Subcutaneous abdominal adipose tissue (tissue), 5 donors: ENCODE results near the gene LRRC8B.
"Not testable (repeated sequence)": the region's sequence is repeated elsewhere in the genome, so short reads cannot be mapped to it uniquely, and the experiment has no call there.

Experiments
- H3K27ac ChIP-seq: one replicate; pipeline ENCODE4 v1.7.0; 2013; ENCODE audit warnings: low read depth, mild to moderate bottlenecking, inconsistent platforms, low read length, moderate library complexity
- H3K27me3 ChIP-seq, 5 donors: one replicate each; pipeline ENCODE4 v1.7.0; 2013; ENCODE audit warnings: low read length in 5 of 5, inconsistent platforms in 1 of 5; ENCODE audit not compliant: control insufficient read depth in 5 of 5, insufficient read depth in 4 of 5
- H3K36me3 ChIP-seq, 5 donors: one replicate each; pipeline ENCODE4 v1.7.0; 2013; ENCODE audit warnings: low read length in 5 of 5; ENCODE audit not compliant: control insufficient read depth in 5 of 5, insufficient read depth in 5 of 5
- H3K4me1 ChIP-seq, 5 donors: one replicate each; pipeline ENCODE4 v1.7.0; 2013; ENCODE audit warnings: low read length in 5 of 5, mild to moderate bottlenecking in 3 of 5, moderate library complexity in 1 of 5; ENCODE audit not compliant: control insufficient read depth in 5 of 5, insufficient read depth in 5 of 5
- H3K4me3 ChIP-seq, 5 donors: one replicate each; pipeline ENCODE4 v1.7.0; 2013; ENCODE audit warnings: low read length in 5 of 5, low read depth in 1 of 5
- H3K9ac ChIP-seq, 5 donors: one replicate each; pipeline ENCODE4 v1.7.0; 2013; ENCODE audit warnings: low read length in 5 of 5, mild to moderate bottlenecking in 4 of 5, moderate library complexity in 3 of 5
- H3K9me3 ChIP-seq, 5 donors: one replicate each; pipeline ENCODE4 v1.7.0; 2013; ENCODE audit warnings: low read length in 5 of 5; ENCODE audit not compliant: control insufficient read depth in 5 of 5
- donor health status: healthy.
- donor health status: healthy.
- donor health status: healthy.
- donor health status: healthy.
- donor health status: healthy.

Gene LRRC8B

GRCh38 chr1:89629146-89629545, 104.5 kb downstream of the LRRC8B start:
- peaks cover 4 to 22% (median 21%) of the 10 kb centered on the region in 5 donors for H3K4me1 ChIP-seq
- H3K27ac ChIP-seq: no peak overlapping the region
- H3K27me3 ChIP-seq: no peaks in the 10 kb centered on the region
- H3K36me3 ChIP-seq: peaks cover 0 to 7% (median 3%) of the 10 kb centered on the region in 5 donors
- no peaks in the 10 kb centered on the region for H3K9me3 ChIP-seq
- no peak overlapping the region for H3K9ac ChIP-seq
- H3K4me3 ChIP-seq: no peak overlapping the region

GRCh38 chr1:89629600-89629999, 105.0 kb downstream of the LRRC8B start:
- not testable (repeated sequence) for H3K4me3 ChIP-seq

DNA sequence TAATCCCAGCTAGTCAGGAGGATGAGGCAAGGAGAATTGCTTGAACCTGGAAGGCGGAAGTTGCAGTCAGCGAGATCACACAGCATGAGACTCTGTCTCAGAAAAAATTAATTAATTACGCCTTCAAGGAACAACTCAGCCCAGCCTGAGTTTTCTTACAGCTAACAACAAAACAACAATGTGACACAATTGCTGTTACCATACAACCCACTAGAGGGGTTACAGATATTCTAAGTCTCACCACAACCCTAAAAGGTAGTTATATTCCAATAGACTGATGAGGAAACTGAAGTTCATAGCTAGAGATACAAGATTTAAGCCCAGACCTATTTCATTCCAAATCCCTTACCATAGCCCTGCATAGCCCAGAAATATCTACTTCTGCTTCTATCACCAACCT, 105.4 kb downstream of the LRRC8B start:
- peaks cover 4 to 30% (median 24%) of the 10 kb centered on the region in 5 donors for H3K4me1 ChIP-seq
- H3K4me3 ChIP-seq: no peak overlapping the region
- peaks cover 0 to 7% (median 3%) of the 10 kb centered on the region in 5 donors for H3K36me3 ChIP-seq
- no peaks in the 10 kb centered on the region for H3K9me3 ChIP-seq
- no peaks in the 10 kb centered on the region for H3K27me3 ChIP-seq
- H3K9ac ChIP-seq: no peak overlapping the region
- no peak overlapping the region for H3K27ac ChIP-seq

More at GRCh38 chr1:89629600-89629999, 105.0 kb downstream of the LRRC8B start:
- not testable (repeated sequence) for H3K9ac ChIP-seq, H3K9me3 ChIP-seq, H3K36me3 ChIP-seq, H3K27ac ChIP-seq, H3K27me3 ChIP-seq
- H3K4me1 ChIP-seq: peaks cover 4 to 26% (median 24%) of the 10 kb centered on the region in 5 donors

DNA sequence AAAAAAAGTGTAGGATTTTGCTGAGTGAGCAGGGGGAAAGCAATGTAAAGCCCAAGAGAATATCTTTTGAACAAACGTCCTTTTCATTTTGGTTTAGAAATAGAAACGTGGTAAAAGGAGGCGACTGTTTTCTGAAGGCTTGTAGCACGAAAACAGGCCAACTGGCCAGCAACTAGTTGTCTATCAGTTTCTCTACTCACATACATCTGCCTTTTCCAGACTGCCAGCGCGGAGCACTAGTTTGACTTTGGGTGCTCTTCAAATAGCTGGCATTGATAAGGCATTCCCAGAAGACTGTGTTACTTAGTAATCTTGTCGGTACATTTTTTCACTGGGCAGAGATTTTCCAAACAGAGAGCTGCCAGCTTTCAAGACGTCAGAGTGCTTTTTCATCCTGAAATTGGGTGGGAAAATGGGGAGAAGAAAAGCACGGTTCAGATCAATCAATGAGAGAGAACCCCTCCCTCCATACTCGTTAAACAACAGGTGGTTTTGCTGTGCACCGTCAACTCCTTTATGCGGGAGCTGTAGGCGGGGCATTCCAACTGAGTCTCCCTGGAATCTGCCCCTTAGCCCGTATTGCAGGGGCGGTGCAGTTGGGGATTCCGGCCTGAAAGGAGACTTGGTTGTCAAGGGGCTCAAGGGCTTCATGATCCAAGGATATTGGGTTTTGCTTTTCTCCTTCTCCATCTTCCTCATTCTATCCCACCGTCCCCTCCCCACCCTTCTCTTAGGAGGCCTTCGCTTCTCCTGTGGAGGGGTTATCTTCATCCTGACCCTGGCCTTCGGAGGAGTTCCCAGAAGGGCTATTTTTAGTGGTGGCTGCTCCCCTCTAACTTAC, 107.4 kb downstream of the LRRC8B start:
- no peaks in the 10 kb centered on the region for H3K27me3 ChIP-seq
- H3K27ac ChIP-seq: peak overlapping the region; percentile 91
- H3K9me3 ChIP-seq: no peaks in the 10 kb centered on the region
- peaks cover 9 to 40% (median 36%) of the 10 kb centered on the region in 5 donors for H3K4me1 ChIP-seq
- H3K36me3 ChIP-seq: peaks cover 0 to 4% (median 3%) of the 10 kb centered on the region in 5 donors
- peak overlapping the region; percentile 70 to 98 (median 93) for H3K4me3 ChIP-seq
- H3K9ac ChIP-seq: peak overlapping the region in 4 of 5 donors; percentile 67 to 89 (median 84)

GRCh38 chr1:89632657-89633247, 108.1 kb downstream of the LRRC8B start, which contains the start of gene LRRC8C:
Gene LRRC8C (plus strand): TSS chr1:89633120. CDS start chr1:89686474, 53,354 bp downstream.
- Histone ChIP-seq H3K4me3 (peak within 1 kb of the TSS; percentile 90 to 98 (median 96)), H3K27ac (peak within 1 kb of the TSS; percentile 91), H3K9ac (peak within 1 kb of the TSS; percentile 82 to 89 (median 85)), H3K4me1 (peaks cover 9 to 44% (median 36%) of the 10 kb centered on the region in 5 donors), H3K36me3 (peaks cover 0 to 4% (median 3%) of the 10 kb centered on the region in 5 donors), H3K27me3 (no peaks in the 10 kb centered on the region), H3K9me3 (no peaks in the 10 kb centered on the region)

GRCh38 chr1:89633248-89633799, 108.7 kb downstream of the LRRC8B start:
- peak overlapping the region; percentile 90 to 98 (median 96) for H3K4me3 ChIP-seq
- H3K27ac ChIP-seq: peak overlapping the region; percentile 91
- no peaks in the 10 kb centered on the region for H3K9me3 ChIP-seq
- peaks cover 9 to 47% (median 40%) of the 10 kb centered on the region in 5 donors for H3K4me1 ChIP-seq
- H3K36me3 ChIP-seq: peaks cover 0 to 4% (median 3%) of the 10 kb centered on the region in 5 donors
- no peaks in the 10 kb centered on the region for H3K27me3 ChIP-seq
- H3K9ac ChIP-seq: peak overlapping the region; percentile 69 to 88 (median 83)

GRCh38 chr1:89633800-89634625, 109.4 kb downstream of the LRRC8B start:
- peaks cover 0 to 4% (median 0%) of the 10 kb centered on the region in 5 donors for H3K36me3 ChIP-seq
- peak overlapping the region; percentile 91 for H3K27ac ChIP-seq
- H3K9me3 ChIP-seq: no peaks in the 10 kb centered on the region
- H3K4me3 ChIP-seq: peak overlapping the region; percentile 90 to 98 (median 96)
- H3K27me3 ChIP-seq: no peaks in the 10 kb centered on the region
- peaks cover 9 to 47% (median 40%) of the 10 kb centered on the region in 5 donors for H3K4me1 ChIP-seq
- H3K9ac ChIP-seq: peak overlapping the region; percentile 69 to 88 (median 83)

DNA sequence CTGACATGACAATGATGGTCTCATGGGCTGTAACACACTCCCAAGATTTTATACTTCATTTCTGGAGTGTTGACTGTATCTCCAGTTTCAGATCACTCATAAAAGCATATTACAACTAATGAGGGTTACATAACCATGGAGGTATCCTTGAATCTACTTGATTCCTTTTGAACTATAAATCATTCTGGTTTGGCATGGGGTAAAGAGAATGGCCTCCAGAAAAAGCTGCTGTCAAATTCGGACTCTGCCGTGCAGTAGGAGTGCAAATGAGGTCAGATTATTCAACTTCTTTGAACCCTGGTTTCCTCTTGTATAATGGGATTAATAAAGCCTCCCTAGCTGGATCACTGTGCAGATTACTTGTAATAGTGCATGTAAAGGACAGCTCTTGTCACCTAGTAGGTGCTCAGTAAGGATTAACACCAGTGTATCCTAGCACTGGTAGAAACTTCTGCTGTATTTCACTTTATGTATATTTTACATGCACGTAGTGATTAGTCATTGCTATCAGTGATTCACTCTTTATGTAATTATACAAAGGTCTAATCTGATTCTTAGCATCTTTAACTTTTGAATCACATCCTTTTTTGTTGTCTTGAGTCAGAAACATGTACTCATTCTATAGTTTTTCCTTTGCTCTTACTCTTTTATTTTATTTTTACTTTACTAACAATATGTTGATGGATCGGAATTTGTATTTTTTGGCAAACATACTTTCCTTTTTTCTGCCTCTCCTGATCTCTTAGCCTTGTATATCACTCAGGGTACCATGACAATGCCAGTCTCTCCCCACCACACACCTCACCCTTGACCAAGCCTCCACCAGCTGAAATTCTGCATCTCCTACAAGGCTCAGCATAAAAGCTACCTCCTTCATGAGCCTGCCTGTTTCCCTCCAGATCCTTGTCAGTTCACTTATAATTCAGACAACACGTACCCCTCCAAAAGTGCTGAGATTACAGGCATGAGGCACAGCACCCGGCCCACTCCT, 111.5 kb downstream of the LRRC8B start:
- no peaks in the 10 kb centered on the region for H3K9me3 ChIP-seq

More for the DNA sequence above, 111.5 kb downstream of the LRRC8B start:
- no peaks in the 10 kb centered on the region for H3K36me3 ChIP-seq
- peaks cover 9 to 47% (median 43%) of the 10 kb centered on the region in 5 donors for H3K4me1 ChIP-seq
- peak overlapping the region in 2 of 5 donors; percentile 11 to 40 for H3K9ac ChIP-seq
- H3K27ac ChIP-seq: peak overlapping the region; percentile 91
- H3K27me3 ChIP-seq: no peaks in the 10 kb centered on the region
- peak overlapping the region in 3 of 5 donors; percentile 41 to 93 (median 90) for H3K4me3 ChIP-seq
